HG03135 (cell line): Measurements from ENCODE around the gene MIGA2.

Source experiments
- ATAC-seq: cut with Tn5 transposase; IDR thresholded peaks from one replicate; pipeline ENCODE4 v1.9.1; 2021; ENCODE audit warnings: mild to moderate bottlenecking, moderate library complexity; ENCODE audit not compliant: unreplicated experiment

MIGA2 gene

GRCh38 chr9:129113645-129114304 is 77.3 kb downstream of the MIGA2 start:
- no peak for ATAC-seq

GRCh38 chr9:129118799-129119198 is 82.4 kb downstream of the MIGA2 start:
- ATAC-seq = no peak

DNA sequence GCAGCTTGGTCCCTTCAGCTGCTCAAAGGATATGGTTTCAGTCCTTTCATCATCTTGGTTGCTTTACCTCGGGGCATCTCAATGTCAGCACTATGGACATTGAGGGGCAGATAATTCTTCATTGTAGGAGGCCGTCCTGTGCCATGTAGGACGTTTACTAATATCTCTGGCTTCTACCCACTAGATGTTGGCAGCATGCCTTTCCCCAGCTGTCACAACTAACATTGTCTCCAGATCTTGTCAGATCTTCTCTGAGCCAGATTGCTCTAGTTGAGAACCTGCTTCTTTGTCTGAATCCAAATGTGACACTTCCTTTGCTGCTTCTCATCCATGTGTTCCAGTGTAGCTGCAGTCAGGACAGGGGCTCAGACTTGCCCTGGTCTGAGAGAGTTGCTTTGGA is 85.1 kb downstream of the MIGA2 start:
- ATAC-seq = no peak
